CD14-positive monocyte (primary cell): ENCODE results near the gene GSX2. TPM values are rescaled to one million over a fixed set of nuclear protein-coding genes. Genes with fewer than 3 reads are reported as not detected.

Experiments
- DNase-seq, 3 donors: peaks; one replicate each; pipeline ENCODE4 v3.0.0-alpha.2; 2011 to 2022
- H2AFZ ChIP-seq: 2 replicates; pipeline ENCODE4 v1.6.0; 2012; ENCODE audit warnings: mild to moderate bottlenecking, low read depth, low read length, inconsistent platforms; ENCODE audit not compliant: insufficient read depth, poor library complexity, severe bottlenecking
- H3K27ac ChIP-seq, 2 donors: 1 replicate in 1 of 2; 2 replicates in 1 of 2; pipeline ENCODE4 v1.5.1; 2012 to 2013; ENCODE audit warnings: low read length in 2 of 2, control low read depth in 1 of 2, inconsistent platforms in 1 of 2, low read depth in 1 of 2, mild to moderate bottlenecking in 1 of 2
- H3K27me3 ChIP-seq, 2 donors: one replicate each; pipeline versions ENCODE4 v1.6.0 to v1.6.1; 2011 to 2013; ENCODE audit warnings: low read length in 2 of 2; ENCODE audit not compliant: control insufficient read depth in 2 of 2, insufficient read depth in 2 of 2
- H3K36me3 ChIP-seq, 2 donors: replicated peaks in 1 of 2; 1 replicate in 1 of 2; 2 replicates in 1 of 2; pipeline versions ENCODE4 v1.5.1 to v1.6.1; 2012 to 2013; ENCODE audit warnings: low read length in 2 of 2, control low read depth in 1 of 2, inconsistent platforms in 1 of 2, mild to moderate bottlenecking in 1 of 2; ENCODE audit not compliant: insufficient read depth in 2 of 2, control insufficient read depth in 1 of 2
- H3K4me1 ChIP-seq, 2 donors: 1 replicate in 1 of 2; 2 replicates in 1 of 2; pipeline versions ENCODE4 v1.5.1 to v1.6.1; 2012 to 2013; ENCODE audit warnings: low read length in 2 of 2, control low read depth in 1 of 2, inconsistent platforms in 1 of 2, mild to moderate bottlenecking in 1 of 2, moderate library complexity in 1 of 2; ENCODE audit not compliant: insufficient read depth in 2 of 2, control insufficient read depth in 1 of 2
- H3K4me2 ChIP-seq: replicated peaks from 2 replicates; pipeline ENCODE3; 2012; ENCODE audit warnings: low read length, moderate library complexity, mild to moderate bottlenecking; ENCODE audit not compliant: poor library complexity, severe bottlenecking; ENCODE audit errors: extremely low read depth
- H3K4me3 ChIP-seq, 3 experiments: fragments of 200-600 bp in 1 of 3; sonication (generic) in 1 of 3; replicated peaks in 1 of 3; 1 replicate in 2 of 3; 2 replicates in 1 of 3; pipeline ENCODE4 v1.5.1; 2011 to 2013; ENCODE audit warnings: low read length in 3 of 3, mild to moderate bottlenecking in 3 of 3, control low read depth in 2 of 3, low read depth in 2 of 3, inconsistent platforms in 1 of 3, moderate library complexity in 1 of 3
- H3K79me2 ChIP-seq: 2 replicates; pipeline ENCODE4 v1.6.0; 2012; ENCODE audit warnings: mild to moderate bottlenecking, control low read depth, inconsistent platforms, low read length, moderate library complexity; ENCODE audit not compliant: insufficient read depth
- H3K9ac ChIP-seq: 2 replicates; pipeline ENCODE4 v1.6.0; 2017; ENCODE audit warnings: low read length, mild to moderate bottlenecking; ENCODE audit not compliant: insufficient read depth, poor library complexity, severe bottlenecking
- H3K9me3 ChIP-seq, 2 donors: replicated peaks in 1 of 2; 1 replicate in 1 of 2; 2 replicates in 1 of 2; pipeline versions ENCODE4 v1.5.1 to v1.6.1; 2012 to 2013; ENCODE audit warnings: low read length in 2 of 2, control low read depth in 1 of 2; ENCODE audit not compliant: control insufficient read depth in 1 of 2, insufficient read depth in 1 of 2
- H4K20me1 ChIP-seq: 2 replicates; pipeline ENCODE4 v1.6.0; 2012; ENCODE audit warnings: mild to moderate bottlenecking, low read length, control low read depth, moderate library complexity; ENCODE audit not compliant: insufficient read depth
- H3K27ac Mint-ChIP-seq, 7 donors: one replicate each; pipeline ENCODE4 v1.8.0; 2020; ENCODE audit warnings: mild to moderate bottlenecking in 7 of 7, mixed read lengths in 7 of 7, moderate library complexity in 6 of 7, inconsistent platforms in 2 of 7
- H3K27me3 Mint-ChIP-seq, 3 donors: one replicate each; pipeline ENCODE4 v1.8.0; 2021 to 2022; ENCODE audit warnings: low read depth in 3 of 3, mild to moderate bottlenecking in 3 of 3, mixed read lengths in 3 of 3, moderate library complexity in 3 of 3, inconsistent platforms in 1 of 3
- H3K36me3 Mint-ChIP-seq, 2 donors: one replicate each; pipeline ENCODE4 v1.8.0; 2020; ENCODE audit warnings: mixed read lengths in 2 of 2, inconsistent platforms in 1 of 2, mild to moderate bottlenecking in 1 of 2
- H3K4me1 Mint-ChIP-seq: one replicate; pipeline ENCODE4 v1.8.0; 2020; ENCODE audit warnings: mild to moderate bottlenecking, mixed read lengths
- H3K4me3 Mint-ChIP-seq, 2 donors: one replicate each; pipeline ENCODE4 v1.8.0; 2020; ENCODE audit warnings: mild to moderate bottlenecking in 2 of 2, mixed read lengths in 2 of 2, moderate library complexity in 1 of 2
- H3K9me3 Mint-ChIP-seq, 7 donors: one replicate each; pipeline ENCODE4 v1.8.0; 2020 to 2022; ENCODE audit warnings: mixed read lengths in 7 of 7, mild to moderate bottlenecking in 6 of 7, moderate library complexity in 6 of 7, inconsistent platforms in 2 of 7
- WGBS: methylation state at CpG from one replicate; pipeline ENCODE4 v1.1.5; 2013; ENCODE audit warnings: missing lambda C conversion rate; ENCODE audit not compliant: insufficient coverage; 5-methylcytosine and 5-hydroxymethylcytosine counted together
- intact Hi-C, 2 donors: fragments of 100-400 bp; cut with micrococcal nuclease; formaldehyde crosslinking; loops; one replicate each; pipeline versions ENCODE4 v1.15.0 to v1.15.1; 2023
- polyA plus RNA-seq, 3 donors: library from polyadenylated mRNA; depleted of rRNA in 1 of 3; unstranded in 2 of 3; stranded (reverse) in 1 of 3; fragments of 300-500 nt in 2 of 3; fragments of >200 nt in 1 of 3; fragmentation: Illumina TruSeq in 2 of 3; gene quantifications; 1 replicate in 2 of 3; 2 replicates in 1 of 3; pipeline ENCODE4 v1.2.3, GENCODE V29; 2012 to 2021
- TF ChIP-seq, protein P1 (sequence below): fragments of 200-600 bp; IDR thresholded peaks from one replicate; pipeline ENCODE4 v1.8.0; 2022; ENCODE audit warnings: antibody characterized with exemption, mild to moderate bottlenecking

Gene GSX2
- polyA plus RNA-seq, 3 donors, result not detected

DNA sequence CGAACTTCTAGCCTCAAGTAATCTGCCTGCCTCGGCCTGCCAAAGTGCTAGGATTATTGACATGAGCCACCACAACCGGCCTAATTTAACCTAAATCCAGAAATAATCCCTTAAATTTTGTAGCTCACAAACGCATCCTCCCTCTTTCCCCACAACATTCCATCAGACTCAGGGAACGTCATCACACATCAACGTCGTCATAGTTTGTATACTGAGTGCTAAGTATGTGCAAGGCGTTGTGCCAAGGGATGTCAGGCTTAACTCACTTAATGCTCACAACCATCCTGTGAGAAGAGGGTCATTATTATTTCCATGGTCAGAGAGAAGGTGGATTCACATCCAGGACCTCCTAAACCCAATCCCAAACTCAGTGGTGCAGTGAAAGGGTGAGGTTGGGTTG, 9.6 kb upstream of the GSX2 start:
- H3K4me1 ChIP-seq, result peaks cover 15 to 17% of the 10 kb centered on the region in 2 donors
- H3K4me3 ChIP-seq, result no peak overlapping the region
- no peak for DNase-seq
- H3K27me3 Mint-ChIP-seq, result peaks cover 64 to 69% (median 68%) of the 10 kb centered on the region in 3 donors
- H3K79me2 ChIP-seq, result no peaks in the 10 kb centered on the region
- H3K9me3 Mint-ChIP-seq, result peaks cover 0 to 20% (median 4%) of the 10 kb centered on the region in 7 donors
- H2AFZ ChIP-seq, result no peak overlapping the region
- H3K9ac ChIP-seq, result no peak overlapping the region
- H3K36me3 ChIP-seq, result no peaks in the 10 kb centered on the region
- no peak overlapping the region for H3K27ac ChIP-seq
- H3K9me3 ChIP-seq, result peaks cover 0 to 26% of the 10 kb centered on the region in 2 donors
- no peaks in the 10 kb centered on the region for H4K20me1 ChIP-seq
- no peak overlapping the region for H3K4me2 ChIP-seq
- H3K4me3 Mint-ChIP-seq, result peak overlapping the region in 1 of 2 donors; percentile 100
- H3K27ac Mint-ChIP-seq, result no peak overlapping the region
- 92% methylated on average over 2 of the region's 8 CpGs for WGBS
- peaks cover 48 to 79% of the 10 kb centered on the region in 2 donors for H3K27me3 ChIP-seq
- TF ChIP-seq, protein P1, sequence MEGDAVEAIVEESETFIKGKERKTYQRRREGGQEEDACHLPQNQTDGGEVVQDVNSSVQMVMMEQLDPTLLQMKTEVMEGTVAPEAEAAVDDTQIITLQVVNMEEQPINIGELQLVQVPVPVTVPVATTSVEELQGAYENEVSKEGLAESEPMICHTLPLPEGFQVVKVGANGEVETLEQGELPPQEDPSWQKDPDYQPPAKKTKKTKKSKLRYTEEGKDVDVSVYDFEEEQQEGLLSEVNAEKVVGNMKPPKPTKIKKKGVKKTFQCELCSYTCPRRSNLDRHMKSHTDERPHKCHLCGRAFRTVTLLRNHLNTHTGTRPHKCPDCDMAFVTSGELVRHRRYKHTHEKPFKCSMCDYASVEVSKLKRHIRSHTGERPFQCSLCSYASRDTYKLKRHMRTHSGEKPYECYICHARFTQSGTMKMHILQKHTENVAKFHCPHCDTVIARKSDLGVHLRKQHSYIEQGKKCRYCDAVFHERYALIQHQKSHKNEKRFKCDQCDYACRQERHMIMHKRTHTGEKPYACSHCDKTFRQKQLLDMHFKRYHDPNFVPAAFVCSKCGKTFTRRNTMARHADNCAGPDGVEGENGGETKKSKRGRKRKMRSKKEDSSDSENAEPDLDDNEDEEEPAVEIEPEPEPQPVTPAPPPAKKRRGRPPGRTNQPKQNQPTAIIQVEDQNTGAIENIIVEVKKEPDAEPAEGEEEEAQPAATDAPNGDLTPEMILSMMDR, result no peak
- intact Hi-C loops, result no loop called here
- H3K4me1 Mint-ChIP-seq, result peaks cover 28% of the 10 kb centered on the region
- peaks cover 0 to 12% of the 10 kb centered on the region in 2 donors for H3K36me3 Mint-ChIP-seq

DNA sequence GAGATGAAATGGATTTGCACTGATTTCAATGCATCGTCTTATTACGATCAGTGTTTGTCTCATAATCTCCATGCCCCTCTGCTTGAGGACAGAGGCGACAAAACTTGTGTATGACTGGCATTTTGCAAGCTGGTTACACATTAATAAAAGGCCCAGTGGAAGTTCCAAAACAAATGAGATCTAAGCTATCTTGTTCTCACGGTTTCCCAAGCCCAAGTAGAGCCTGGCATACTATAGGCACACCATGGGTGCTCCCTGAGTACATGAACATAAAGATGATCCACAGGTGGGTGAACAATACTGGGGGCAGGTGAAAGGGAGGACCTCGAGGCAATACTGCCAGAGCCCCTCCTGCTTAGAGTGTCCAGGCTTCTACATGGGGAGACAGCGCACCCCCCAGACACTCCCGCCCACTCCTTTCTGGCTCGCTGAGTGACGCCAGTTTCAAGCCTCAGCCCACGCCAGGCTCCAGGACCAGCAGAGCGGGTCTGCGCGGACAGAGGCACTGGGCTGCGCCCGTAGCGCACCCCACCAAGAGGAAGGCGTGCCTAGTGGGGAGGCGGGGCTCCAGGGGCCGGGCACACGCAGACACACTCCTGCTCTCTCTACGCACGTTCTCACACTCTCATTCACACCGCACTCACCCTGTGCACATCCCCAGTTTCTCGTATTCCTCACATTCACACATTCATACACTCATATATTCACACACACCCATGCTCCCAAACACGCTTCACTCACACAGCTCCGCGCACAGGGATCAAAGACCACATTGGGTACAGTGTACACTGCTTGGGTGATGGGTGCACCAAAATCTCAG, 8.9 kb upstream of the GSX2 start:
- H3K4me3 Mint-ChIP-seq, result peak overlapping the region; percentile 93 to 100
- Histone ChIP-seq H4K20me1 (no peaks in the 10 kb centered on the region), H3K4me3 (peak overlapping the region in 2 of 3 experiments; percentile 42 to 77), H3K27me3 (peaks cover 54 to 83% of the 10 kb centered on the region in 2 donors), H3K79me2 (no peaks in the 10 kb centered on the region), H3K9me3 (peaks cover 0 to 30% of the 10 kb centered on the region in 2 donors), H2AFZ (peak overlapping the region; percentile 91), H3K9ac (no peak overlapping the region), H3K36me3 (no peaks in the 10 kb centered on the region), H3K4me1 (peaks cover 15 to 17% of the 10 kb centered on the region in 2 donors), H3K27ac (no peak overlapping the region), H3K4me2 (peak overlapping the region; percentile 85)
- H3K27me3 Mint-ChIP-seq, result peaks cover 70 to 76% (median 73%) of the 10 kb centered on the region in 3 donors
- peaks cover 0 to 12% of the 10 kb centered on the region in 2 donors for H3K36me3 Mint-ChIP-seq
- H3K9me3 Mint-ChIP-seq, result peaks cover 0 to 20% (median 4%) of the 10 kb centered on the region in 7 donors
- intact Hi-C loops, result no loop called here
- H3K4me1 Mint-ChIP-seq, result peaks cover 28% of the 10 kb centered on the region
- H3K27ac Mint-ChIP-seq, result no peak overlapping the region
- 27% methylated on average over 24 of the region's 27 CpGs for WGBS
- no peak for DNase-seq
- TF ChIP-seq, protein P1, result no peak
